ENCODE measurements around the gene IFT57.

GRCh38 chr3:108145578-108145977 lies 76.6 kb downstream of the IFT57 start:
- TF ChIP-seq CTCF (conservative IDR thresholded peaks at IDR 0.05; ENCODE audit: low read depth in 2 of 2) (no peak), JUNB (IDR thresholded peaks at IDR 0.05; ENCODE audit: unreplicated experiment) (no peak)

Measured in GM23338 (cell line).